ENCODE results near the gene PRPF18. TPM values are rescaled to one million over a fixed set of nuclear protein-coding genes. Genes with fewer than 3 reads are reported as not detected.

PRPF18 gene
- total and polyA plus RNA-seq, 8 donors, result 9.8 to 51.8 (median 21.7) TPM

DNA sequence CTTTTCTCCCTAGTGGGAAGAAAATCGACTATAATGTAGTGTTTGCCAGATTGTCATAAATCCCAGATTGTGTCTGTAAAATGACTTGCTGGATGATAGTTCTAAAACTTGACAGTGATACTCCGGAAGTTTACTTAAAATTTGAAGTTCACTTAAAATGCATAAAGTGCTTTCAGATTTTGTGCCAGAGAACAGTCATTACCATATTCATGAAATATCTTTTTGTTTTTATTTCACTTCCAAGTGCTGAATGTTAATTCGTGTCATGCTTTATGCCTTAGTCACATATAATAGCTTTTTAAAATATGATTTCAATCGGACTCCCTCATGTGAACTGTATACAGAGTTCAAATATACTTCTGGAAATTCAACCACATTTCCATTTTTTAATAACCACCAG is 30.4 kb downstream of the PRPF18 start:
- no peak for TF ChIP-seq CTCF (IDR thresholded peaks at IDR 0.05)
- TF ChIP-seq POLR2AphosphoS5 (IDR thresholded peaks at IDR 0.05), result no peak
- no peak for TF ChIP-seq EP300 (IDR thresholded peaks at IDR 0.05)
- TF ChIP-seq POLR2A (IDR thresholded peaks at IDR 0.05), result no peak

GRCh38 chr10:13621931-13622330 is 35.2 kb downstream of the PRPF18 start:
- H3K27ac ChIP-seq, result no peak overlapping the region
- intact Hi-C loops (cut with DNase I; ENCODE audit: low total_unique reads), result no loop called here
- peaks cover 3 to 74% (median 66%) of the 10 kb centered on the region in 4 donors for H3K36me3 ChIP-seq
- 50 to 99% (median 96%) methylated on average over 2 of the region's 2 CpGs for WGBS, 5 donors
- DNase-seq, result no peak
- no peak for TF ChIP-seq POLR2AphosphoS5 (IDR thresholded peaks at IDR 0.05)
- TF ChIP-seq POLR2A (IDR thresholded peaks at IDR 0.05), result no peak
- no peak for TF ChIP-seq CTCF (IDR thresholded peaks at IDR 0.05)
- TF ChIP-seq EP300 (IDR thresholded peaks at IDR 0.05), result no peak
- H3K9me3 ChIP-seq, result no peaks in the 10 kb centered on the region
- H3K4me1 ChIP-seq, result peaks cover 0 to 5% (median under 1%) of the 10 kb centered on the region in 4 donors
- H3K4me3 ChIP-seq, result no peak overlapping the region
- H3K27me3 ChIP-seq, result no peaks in the 10 kb centered on the region

More for the DNA sequence above, 30.4 kb downstream of the PRPF18 start:
- Histone ChIP-seq H3K27ac (no peak overlapping the region), H3K36me3 (peaks cover 10 to 99% (median 84%) of the 10 kb centered on the region in 4 donors), H3K4me1 (peaks cover 0 to 18% (median 0%) of the 10 kb centered on the region in 4 donors), H3K4me3 (no peak overlapping the region), H3K9me3 (no peaks in the 10 kb centered on the region), H3K27me3 (no peaks in the 10 kb centered on the region)
- intact Hi-C loops (cut with DNase I; ENCODE audit: low total_unique reads), result no loop called here
- no peak for DNase-seq
- 71 to 89% (median 78%) methylated on average over 4 of the region's 4 CpGs for WGBS, 5 donors

GRCh38 chr10:13624630-13625029 is 37.9 kb downstream of the PRPF18 start:
- Histone ChIP-seq H3K4me1 (peaks cover 0 to 23% (median 8%) of the 10 kb centered on the region in 4 donors), H3K9me3 (no peaks in the 10 kb centered on the region), H3K27ac (no peak overlapping the region), H3K36me3 (peaks cover 3 to 50% (median 48%) of the 10 kb centered on the region in 4 donors), H3K27me3 (no peaks in the 10 kb centered on the region), H3K4me3 (no peak overlapping the region)
- intact Hi-C loops (cut with DNase I; ENCODE audit: low total_unique reads), result no loop called here
- WGBS, 5 donors, result 92 to 100% (median 96%) methylated on average over 1 of the region's 1 CpG
- TF ChIP-seq POLR2AphosphoS5 (IDR thresholded peaks at IDR 0.05) (no peak), POLR2A (IDR thresholded peaks at IDR 0.05) (no peak), EP300 (IDR thresholded peaks at IDR 0.05) (no peak), CTCF (IDR thresholded peaks at IDR 0.05) (no peak)
- DNase-seq, result no peak

DNA sequence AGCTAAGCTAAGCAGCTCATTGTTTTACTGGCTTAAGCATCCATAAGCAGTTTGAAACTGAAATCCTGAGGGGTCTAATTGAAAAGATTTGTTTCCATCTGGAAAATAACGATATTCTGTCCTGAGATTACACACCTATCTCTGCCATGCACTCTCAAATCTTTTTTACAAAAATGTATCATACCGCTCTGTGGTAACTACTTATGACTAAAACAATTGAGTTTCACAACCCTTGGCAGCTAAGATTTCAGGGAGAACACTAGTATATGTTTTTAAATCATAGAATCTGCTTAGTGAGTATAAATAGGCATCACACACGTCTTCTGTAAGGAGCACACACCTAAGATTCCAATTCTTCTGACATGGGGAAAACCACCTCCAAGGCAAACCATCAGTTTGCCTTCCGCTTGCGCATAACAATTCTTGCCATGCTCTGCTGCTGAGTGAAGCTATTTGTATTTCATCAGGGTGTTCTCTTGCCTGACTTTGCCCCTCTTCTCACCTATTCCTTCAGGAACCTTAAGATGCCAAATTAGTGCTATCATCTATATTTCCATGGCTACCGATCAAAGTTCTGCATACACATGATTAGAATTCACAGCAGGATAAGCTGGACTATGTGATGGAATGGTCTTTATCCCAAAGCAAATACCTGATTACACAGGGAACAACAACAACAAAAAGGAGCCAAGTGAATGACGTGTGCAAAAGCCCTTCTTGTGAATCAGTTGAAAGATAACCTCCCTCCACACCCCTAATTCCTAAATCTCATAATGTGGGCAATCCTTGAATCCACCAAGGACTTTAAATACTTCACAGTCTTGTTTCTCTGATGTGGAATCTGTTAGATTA is 40.9 kb downstream of the PRPF18 start:
- TF ChIP-seq CTCF (IDR thresholded peaks at IDR 0.05) (no peak), EP300 (IDR thresholded peaks at IDR 0.05) (no peak), POLR2A (IDR thresholded peaks at IDR 0.05) (no peak), POLR2AphosphoS5 (IDR thresholded peaks at IDR 0.05) (no peak)
- H3K27ac ChIP-seq, result no peak overlapping the region
- no peaks in the 10 kb centered on the region for H3K27me3 ChIP-seq
- WGBS, 5 donors, result 70 to 85% (median 76%) methylated on average over 7 of the region's 7 CpGs
- H3K4me3 ChIP-seq, result no peak overlapping the region
- peaks cover 0 to 25% (median 8%) of the 10 kb centered on the region in 4 donors for H3K4me1 ChIP-seq
- H3K9me3 ChIP-seq, result no peaks in the 10 kb centered on the region
- intact Hi-C loops (cut with DNase I; ENCODE audit: low total_unique reads), result no loop called here
- DNase-seq, result no peak
- peaks cover 5 to 47% (median 41%) of the 10 kb centered on the region in 4 donors for H3K36me3 ChIP-seq

Data from stomach (tissue), 9 donors.